Fibroblast of villous mesenchyme (primary cell): Measurements from ENCODE around the gene VEGFB. TPM values are rescaled to one million over a fixed set of nuclear protein-coding genes. Genes with fewer than 3 reads are reported as not detected.

Experiments used
- DNase-seq: peaks from one replicate; pipeline ENCODE4 v3.0.0-alpha.2; 2010; ENCODE audit warnings: low read depth
- H3K4me3 ChIP-seq: 2 replicates; pipeline ENCODE4 v1.5.1; 2011; ENCODE audit warnings: low read depth, mild to moderate bottlenecking, low read length
- total RNA-seq: library from RNA; depleted of rRNA; stranded (reverse); fragments of >200 nt; gene quantifications from 2 replicates; pipeline ENCODE4 v1.2.3, GENCODE V29; 2012
- TF ChIP-seq, protein P1 (sequence below): IDR thresholded peaks from 2 replicates; pipeline ENCODE4 v1.5.1; 2012; ENCODE audit warnings: low read depth, mild to moderate bottlenecking, low read length; ENCODE audit not compliant: insufficient read depth

The VEGFB gene
- total RNA-seq, 1 donor: 17.7 TPM

DNA sequence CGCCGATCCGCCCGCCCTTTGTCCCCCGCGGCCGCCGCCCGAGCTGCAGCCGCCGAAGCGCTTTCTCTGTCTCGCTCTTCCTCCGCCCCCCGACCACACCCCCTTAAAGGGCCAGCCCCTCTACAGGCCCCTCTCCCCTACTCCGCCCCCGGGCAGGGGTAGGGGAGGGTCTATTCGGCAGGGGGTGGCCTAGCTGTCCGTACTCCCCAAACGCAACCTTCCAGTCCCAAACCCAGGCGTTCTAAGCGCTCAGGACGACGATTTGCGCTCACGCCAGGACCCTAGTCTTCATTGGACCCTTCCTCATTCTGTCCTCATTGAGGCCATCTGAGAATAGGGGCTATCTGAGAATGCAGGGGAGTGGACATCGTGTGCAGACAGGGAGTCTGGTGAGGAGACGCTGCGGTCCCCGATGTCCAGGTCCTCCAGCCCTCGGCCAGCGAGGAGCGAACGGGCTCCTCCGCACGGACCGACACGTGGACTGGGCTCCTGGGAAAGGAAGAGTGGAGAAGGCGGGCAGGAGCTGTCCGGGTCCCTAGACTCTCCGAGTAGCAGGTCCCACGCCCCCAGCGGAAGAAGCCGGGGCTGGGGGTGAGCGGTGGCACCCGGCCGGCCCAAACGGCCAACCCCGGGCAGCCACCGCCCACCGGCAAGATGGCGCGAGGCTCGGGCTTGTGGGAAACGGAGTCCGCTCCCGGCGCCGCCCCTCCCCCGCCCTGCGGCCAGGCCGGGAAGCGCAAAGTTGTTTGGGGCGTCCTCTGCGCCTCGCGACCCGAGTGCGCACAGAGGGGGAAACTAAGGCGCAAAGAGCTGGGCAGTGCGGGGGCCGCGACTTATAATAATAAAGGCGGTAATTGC, 12.7 kb downstream of the VEGFB start, which contains the start of gene PPP1R14B:
Gene PPP1R14B, minus strand, starts transcription at position 73 of the 858 bp plus-strand sequence. CDS start 270 bp downstream, outside the sequence.
- TF ChIP-seq, protein P1, sequence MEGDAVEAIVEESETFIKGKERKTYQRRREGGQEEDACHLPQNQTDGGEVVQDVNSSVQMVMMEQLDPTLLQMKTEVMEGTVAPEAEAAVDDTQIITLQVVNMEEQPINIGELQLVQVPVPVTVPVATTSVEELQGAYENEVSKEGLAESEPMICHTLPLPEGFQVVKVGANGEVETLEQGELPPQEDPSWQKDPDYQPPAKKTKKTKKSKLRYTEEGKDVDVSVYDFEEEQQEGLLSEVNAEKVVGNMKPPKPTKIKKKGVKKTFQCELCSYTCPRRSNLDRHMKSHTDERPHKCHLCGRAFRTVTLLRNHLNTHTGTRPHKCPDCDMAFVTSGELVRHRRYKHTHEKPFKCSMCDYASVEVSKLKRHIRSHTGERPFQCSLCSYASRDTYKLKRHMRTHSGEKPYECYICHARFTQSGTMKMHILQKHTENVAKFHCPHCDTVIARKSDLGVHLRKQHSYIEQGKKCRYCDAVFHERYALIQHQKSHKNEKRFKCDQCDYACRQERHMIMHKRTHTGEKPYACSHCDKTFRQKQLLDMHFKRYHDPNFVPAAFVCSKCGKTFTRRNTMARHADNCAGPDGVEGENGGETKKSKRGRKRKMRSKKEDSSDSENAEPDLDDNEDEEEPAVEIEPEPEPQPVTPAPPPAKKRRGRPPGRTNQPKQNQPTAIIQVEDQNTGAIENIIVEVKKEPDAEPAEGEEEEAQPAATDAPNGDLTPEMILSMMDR: no peak

DNA sequence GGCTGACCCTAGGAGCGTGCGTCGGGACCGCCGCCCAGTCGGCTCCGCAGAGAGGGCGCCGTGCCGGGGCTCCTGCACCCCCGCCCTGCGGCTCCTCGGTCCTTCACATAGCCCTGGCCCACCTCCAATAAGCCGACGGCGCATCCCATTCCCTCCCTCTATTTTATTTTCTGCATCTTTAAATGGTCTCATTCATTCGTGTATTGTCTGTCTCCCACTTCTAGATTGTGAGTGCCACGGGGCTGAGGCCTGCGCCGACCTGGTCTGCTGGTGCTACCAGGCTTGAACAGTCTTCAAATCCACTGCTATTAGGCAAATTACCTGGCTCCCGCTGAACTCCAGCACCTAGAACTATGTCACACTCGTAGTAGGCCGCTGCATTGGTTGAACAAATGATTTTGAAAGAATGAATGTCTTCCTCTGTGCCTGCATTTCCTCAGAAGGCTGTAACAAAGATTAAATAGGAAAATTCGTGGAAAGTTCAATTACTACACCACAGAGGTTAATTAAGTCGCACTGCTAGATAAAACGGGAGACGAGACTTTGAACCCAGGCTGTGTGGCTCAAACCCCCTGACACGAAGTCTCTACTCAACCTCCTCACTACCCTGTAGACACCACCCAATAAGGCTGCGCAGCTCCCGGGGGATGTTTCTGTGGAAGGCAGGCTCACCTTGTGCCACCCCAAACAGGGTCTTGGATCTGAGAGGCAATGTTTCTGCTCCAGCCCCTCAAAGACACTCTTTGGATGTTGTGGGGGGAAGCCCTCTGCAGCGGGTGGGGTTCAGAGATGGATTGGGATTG, 13.5 kb downstream of the VEGFB start:
- DNase-seq: no peak
- TF ChIP-seq, protein P1: no peak
- H3K4me3 ChIP-seq: peak overlapping the region; percentile 73

More for the DNA sequence above, 12.7 kb downstream of the VEGFB start, which contains the start of gene PPP1R14B:
- peak within 1 kb of the TSS; percentile 82 for H3K4me3 ChIP-seq
- peak; percentile 83 for DNase-seq

DNA sequence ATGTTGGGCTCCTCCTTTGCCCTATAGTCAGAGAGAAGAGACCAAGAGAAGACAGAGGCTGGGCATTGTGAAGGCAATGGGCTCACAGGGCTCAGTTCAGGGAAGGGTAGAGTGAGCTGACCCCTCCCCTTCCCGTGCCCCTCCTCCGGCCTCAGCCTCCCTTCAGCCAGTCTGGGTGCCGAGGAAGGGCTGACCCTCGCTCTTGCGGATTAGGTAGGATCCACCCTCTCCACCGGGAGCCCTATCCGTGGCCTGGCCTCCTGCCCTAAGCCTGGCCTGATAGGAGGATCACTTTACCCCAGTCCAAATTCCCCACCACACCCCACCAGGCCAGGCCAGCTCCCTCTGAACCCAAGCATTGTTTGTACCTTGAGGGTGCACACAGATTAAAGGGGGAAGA, 14.2 kb downstream of the VEGFB start:
- no peak for DNase-seq
- no peak overlapping the region for H3K4me3 ChIP-seq
- TF ChIP-seq, protein P1: no peak

DNA sequence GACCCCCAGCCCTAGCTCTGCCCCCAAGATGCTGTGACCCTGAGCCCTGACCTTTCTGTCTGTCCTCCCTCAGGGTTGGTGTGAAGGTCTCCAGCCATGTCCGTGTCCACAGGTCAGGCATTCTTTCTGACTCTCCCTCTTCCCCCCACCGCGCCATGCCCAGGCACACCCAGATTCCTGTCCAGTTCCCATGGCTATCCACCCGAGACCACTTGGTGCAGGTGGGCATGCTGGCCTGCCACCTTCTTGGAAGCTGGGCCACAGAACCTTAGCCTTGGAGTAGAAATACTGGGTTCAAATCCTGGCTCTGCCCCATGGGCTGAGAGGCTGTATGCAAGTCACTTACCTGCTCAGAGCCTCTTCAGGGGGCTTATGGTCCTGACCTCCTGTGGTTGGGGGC, 14.7 kb downstream of the VEGFB start:
- no peak for DNase-seq
- no peak overlapping the region for H3K4me3 ChIP-seq
- TF ChIP-seq, protein P1: no peak

DNA sequence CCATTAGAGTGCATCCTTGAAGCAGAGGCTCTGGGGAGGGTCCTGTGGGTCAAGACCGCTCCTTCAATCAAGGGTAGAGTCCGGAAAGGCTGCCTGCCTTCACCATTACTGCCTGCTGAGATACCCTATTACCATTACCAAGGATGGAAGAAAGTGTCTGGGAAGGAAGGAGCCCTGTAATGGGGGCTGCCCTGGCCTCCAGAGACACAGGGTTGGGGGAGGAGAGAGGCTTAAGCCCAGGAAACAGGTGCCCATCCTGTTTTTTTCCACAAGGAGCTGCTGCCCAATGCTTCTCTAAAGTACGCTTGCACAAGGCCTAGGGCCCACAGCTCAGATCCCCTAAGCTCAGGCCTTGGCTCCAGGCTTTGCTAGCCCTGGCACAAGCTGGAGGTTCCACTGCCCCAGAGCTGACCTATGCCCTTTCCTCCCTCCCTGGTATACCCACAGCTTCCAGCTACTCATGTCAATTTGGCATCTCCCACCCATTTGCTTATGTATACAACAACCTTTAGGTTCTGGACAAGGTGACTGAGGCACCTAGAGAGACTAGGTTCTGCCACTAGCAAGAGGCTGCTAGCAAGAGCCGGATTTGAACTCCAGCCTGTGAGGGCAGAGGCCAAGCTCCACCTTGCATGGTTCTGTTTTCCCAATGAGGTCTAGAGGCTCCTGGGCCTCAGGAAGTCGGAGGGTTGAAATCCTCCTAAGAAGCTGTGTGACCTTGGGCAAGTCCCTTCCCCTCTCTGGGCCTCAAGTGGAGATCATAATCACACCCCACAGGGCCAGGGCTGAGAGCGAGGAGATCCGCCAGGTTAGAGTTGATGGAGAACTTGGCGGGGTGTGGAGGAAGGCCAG, 15.4 kb downstream of the VEGFB start:
- no peak overlapping the region for H3K4me3 ChIP-seq
- TF ChIP-seq, protein P1: no peak
- no peak for DNase-seq

- DNase-seq: no peak
- TF ChIP-seq, protein P1: no peak
- H3K4me3 ChIP-seq: peak overlapping the region; percentile 67
Observed at GRCh38 chr11:64250415-64251015, 16.1 kb downstream of the VEGFB start.
